DOHH2 (cell line): Measurements from ENCODE around the gene TCF7.

ENCODE experiments used
- H3F3A ChIP-seq: fragments of 200-600 bp; sonication (generic), shearing (Covaris generic); 2 replicates; pipeline ENCODE4 v1.6.0; 2016; ENCODE audit warnings: antibody characterized with exemption, mild to moderate bottlenecking; ENCODE audit not compliant: control insufficient read depth, insufficient read depth
- H3K27ac ChIP-seq: fragments of 200-600 bp; sonication (generic); 2 replicates; pipeline ENCODE4 v1.5.1; 2014; ENCODE audit warnings: low read depth, mild to moderate bottlenecking, low read length, moderate library complexity
- H3K27me3 ChIP-seq: fragments of 200-600 bp; sonication (generic); 2 replicates; pipeline ENCODE4 v1.6.1; 2014; ENCODE audit warnings: mild to moderate bottlenecking, low read length, mixed read lengths; ENCODE audit not compliant: control insufficient read depth
- H3K36me3 ChIP-seq: fragments of 200-600 bp; sonication (generic); 2 replicates; pipeline ENCODE4 v1.6.1; 2014; ENCODE audit warnings: mild to moderate bottlenecking, low read length, moderate library complexity, mixed read lengths; ENCODE audit not compliant: control insufficient read depth
- H3K4me1 ChIP-seq: fragments of 200-600 bp; sonication (generic); 2 replicates; pipeline ENCODE4 v1.6.1; 2014; ENCODE audit warnings: mild to moderate bottlenecking, low read length, mixed read lengths; ENCODE audit not compliant: control insufficient read depth
- H3K4me2 ChIP-seq: fragments of 200-600 bp; sonication (generic); 2 replicates; pipeline ENCODE4 v1.6.0; 2014; ENCODE audit warnings: mild to moderate bottlenecking, low read length, moderate library complexity
- H3K4me3 ChIP-seq: fragments of 200-600 bp; sonication (generic); 2 replicates; pipeline ENCODE4 v1.5.1; 2014; ENCODE audit warnings: mild to moderate bottlenecking, low read length, mixed read lengths
- H3K79me2 ChIP-seq: fragments of 200-600 bp; sonication (generic); 2 replicates; pipeline ENCODE4 v1.6.1; 2014; ENCODE audit warnings: mild to moderate bottlenecking, low read length, mixed read lengths; ENCODE audit not compliant: control insufficient read depth
- H3K9me2 ChIP-seq: fragments of 200-600 bp; sonication (generic); replicated peaks from 2 replicates; pipeline ENCODE4 v1.6.1; 2014; ENCODE audit warnings: mild to moderate bottlenecking, low read length, mixed read lengths; ENCODE audit not compliant: control insufficient read depth
- H3K9me3 ChIP-seq: fragments of 200-600 bp; sonication (generic); 2 replicates; pipeline ENCODE4 v1.6.1; 2014; ENCODE audit warnings: antibody characterized with exemption, low read length, mixed read lengths; ENCODE audit not compliant: control insufficient read depth, insufficient read depth
- H4K20me1 ChIP-seq: fragments of 200-600 bp; sonication (generic); 2 replicates; pipeline ENCODE4 v1.6.0; 2014; ENCODE audit warnings: low read depth, mild to moderate bottlenecking, antibody characterized with exemption, low read length, moderate library complexity; ENCODE audit not compliant: control insufficient read depth, insufficient read depth
- CTCF ChIP-seq: fragments of 200-600 bp; sonication (generic); IDR thresholded peaks from one replicate; pipeline ENCODE4 v1.5.1; 2014; ENCODE audit warnings: antibody characterized with exemption, mild to moderate bottlenecking, low read depth, low read length; ENCODE audit not compliant: poor library complexity, severe bottlenecking
- EZH2phosphoT487 ChIP-seq: fragments of 200-600 bp; sonication (generic); IDR thresholded peaks from 2 replicates; pipeline ENCODE4 v1.6.1; 2017; ENCODE audit warnings: borderline replicate concordance, mild to moderate bottlenecking, antibody characterized with exemption, low read length, moderate library complexity, mixed read lengths

The TCF7 gene

DNA sequence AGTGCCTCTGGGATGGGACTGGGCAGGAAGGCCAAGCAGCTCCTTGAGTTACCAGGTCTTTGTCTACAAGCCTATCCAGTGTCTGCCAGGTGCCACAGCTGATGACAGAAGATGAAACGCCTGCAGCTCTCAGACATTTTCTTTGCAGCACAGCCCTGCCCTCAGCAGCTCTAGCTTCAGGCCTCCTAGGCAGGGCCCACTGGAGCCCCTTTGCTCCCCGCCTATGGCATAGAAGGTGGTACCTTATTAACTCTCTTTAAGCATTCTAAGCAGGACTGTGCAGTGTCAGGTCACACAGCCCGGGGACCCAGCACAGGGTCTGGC lies 63.6 kb downstream of the TCF7 start:
- Histone ChIP-seq H3K36me3 (peaks cover 19% of the 10 kb centered on the region), H3K27ac (no peak overlapping the region)

DNA sequence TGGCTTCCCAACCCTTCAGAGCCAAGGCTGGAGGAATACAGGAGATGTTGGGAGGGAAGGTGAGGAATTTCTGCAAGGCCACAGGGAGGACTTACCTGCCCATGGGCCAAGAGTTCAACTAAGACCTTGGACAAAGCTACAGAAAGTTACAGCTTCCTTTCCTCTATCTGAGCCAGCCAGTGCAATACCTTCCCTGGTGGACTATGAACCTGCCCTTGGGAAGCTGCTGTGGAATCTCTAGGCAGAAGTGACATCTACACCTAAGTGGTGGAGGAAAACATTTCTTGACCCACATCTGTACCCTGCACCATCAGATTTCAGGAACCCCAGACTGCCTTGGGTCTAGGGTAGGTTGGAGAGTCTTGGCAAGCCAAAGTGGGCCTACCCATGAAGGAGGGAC lies 69.0 kb downstream of the TCF7 start:
- Histone ChIP-seq H3K9me3 (no peaks in the 10 kb centered on the region), H3K4me1 (peaks cover 7% of the 10 kb centered on the region), H3K9me2 (no peaks in the 10 kb centered on the region), H3K36me3 (no peaks in the 10 kb centered on the region), H3K27ac (no peak overlapping the region), H3K4me2 (no peak overlapping the region), H4K20me1 (no peaks in the 10 kb centered on the region; the same call in 1 of the 2 replicates), H3K4me3 (no peak overlapping the region), H3K27me3 (no peaks in the 10 kb centered on the region), H3K79me2 (no peaks in the 10 kb centered on the region), H3F3A (0 out of 2 replicates have a peak, but pooled peaks cover 7% of the 10 kb centered on the region)
- TF ChIP-seq EZH2phosphoT487, result no peak
- TF ChIP-seq CTCF, result no peak

More for the DNA sequence above, 63.6 kb downstream of the TCF7 start:
- H3F3A ChIP-seq, result no peaks in the 10 kb centered on the region
- peaks cover 19% of the 10 kb centered on the region for H4K20me1 ChIP-seq
- peak overlapping the region; percentile 96 for H3K4me2 ChIP-seq
- no peaks in the 10 kb centered on the region for H3K9me2 ChIP-seq
- peaks cover 17% of the 10 kb centered on the region for H3K4me1 ChIP-seq
- H3K9me3 ChIP-seq, result no peaks in the 10 kb centered on the region
- peak overlapping the region; percentile 99; the same call in 1 of the 2 replicates for H3K4me3 ChIP-seq
- TF ChIP-seq EZH2phosphoT487, result no peak
- TF ChIP-seq CTCF, result no peak
- no peaks in the 10 kb centered on the region for H3K27me3 ChIP-seq
- H3K79me2 ChIP-seq, result peaks cover 46% of the 10 kb centered on the region

DNA sequence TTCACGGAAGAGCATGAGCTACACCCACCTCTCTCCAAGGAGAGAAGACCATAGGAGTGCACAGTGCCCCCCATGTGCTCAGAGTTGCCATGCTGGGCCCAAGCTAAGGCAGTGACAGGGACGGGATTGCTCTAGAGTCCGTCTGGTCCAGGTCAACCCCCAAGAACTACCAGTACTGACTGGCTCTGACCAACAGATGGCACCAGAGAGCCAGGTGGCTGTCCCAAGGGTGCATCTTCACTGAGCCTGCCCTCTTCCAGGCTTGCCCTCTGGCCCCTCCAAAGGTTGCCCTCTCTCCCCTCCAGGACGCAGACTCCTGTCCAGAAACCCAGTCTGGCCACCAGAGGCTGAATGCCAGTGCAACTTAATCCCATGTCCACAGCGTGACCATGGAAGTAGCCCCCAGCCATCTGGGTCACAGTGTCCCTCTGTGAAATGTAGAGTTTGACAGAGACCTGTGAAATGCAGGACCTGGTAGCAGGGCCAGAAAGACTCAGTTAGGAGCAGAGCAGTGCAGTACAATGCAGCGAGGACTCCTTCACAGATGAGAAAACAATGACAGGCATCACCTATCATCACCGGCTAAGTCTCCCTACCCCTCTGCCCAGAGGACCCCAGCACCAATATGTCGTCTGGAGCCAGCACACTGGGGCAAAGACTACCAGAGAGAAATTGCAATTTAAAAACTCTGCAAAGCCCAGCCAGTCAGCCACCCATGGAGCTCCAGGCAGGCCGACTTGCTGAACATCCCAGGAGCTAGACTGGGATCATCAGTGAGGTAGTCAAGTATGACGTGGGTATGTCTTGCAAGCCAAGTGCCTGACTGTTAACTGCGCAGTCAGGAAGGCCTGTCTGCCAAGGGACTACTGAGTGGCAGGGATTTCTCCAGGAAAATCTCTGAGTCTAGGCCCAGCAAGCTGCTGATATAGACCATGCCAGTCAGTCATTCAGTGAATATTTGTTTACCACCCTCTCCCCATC lies 70.0 kb downstream of the TCF7 start:
- Histone ChIP-seq H3K27ac (no peak overlapping the region), H3F3A (0 out of 2 replicates have a peak, but pooled peaks cover 8% of the 10 kb centered on the region), H3K4me2 (no peak overlapping the region), H3K9me3 (no peaks in the 10 kb centered on the region), H3K9me2 (no peaks in the 10 kb centered on the region), H3K4me1 (peaks cover 7% of the 10 kb centered on the region), H4K20me1 (no peaks in the 10 kb centered on the region; the same call in 1 of the 2 replicates), H3K4me3 (no peak overlapping the region), H3K79me2 (no peaks in the 10 kb centered on the region), H3K27me3 (no peaks in the 10 kb centered on the region), H3K36me3 (no peaks in the 10 kb centered on the region)
- peak; percentile 86 for TF ChIP-seq CTCF
- no peak for TF ChIP-seq EZH2phosphoT487
